ENCODE measurements around the gene PRKAR1A. TPM values are rescaled to one million over a fixed set of nuclear protein-coding genes. Genes with fewer than 3 reads are reported as not detected.
"Not testable (repeated sequence)": the region's sequence is repeated elsewhere in the genome, so short reads cannot be mapped to it uniquely, and the experiment has no call there.

PRKAR1A gene
- total RNA-seq, 2 donors from 2014 or later, result 154 to 171 TPM

- ATAC-seq (no peak), DNase-seq (ENCODE audit: low spot score in 2 of 2) (no peak)
- Mint-ChIP-seq H3K27ac (no peak overlapping the region), H3K9me3 (no peaks in the 10 kb centered on the region), H3K36me3 (no peaks in the 10 kb centered on the region)
Observed at GRCh38 chr17:68581863-68582645, 69.8 kb downstream of the PRKAR1A start.

GRCh38 chr17:68582867-68583266 lies 70.6 kb downstream of the PRKAR1A start:
- not testable (repeated sequence) for DNase-seq (ENCODE audit: low spot score in 2 of 2); H3K36me3 Mint-ChIP-seq; H3K9me3 Mint-ChIP-seq; ATAC-seq; H3K27ac Mint-ChIP-seq

GRCh38 chr17:68584581-68585303 lies 72.5 kb downstream of the PRKAR1A start:
- no peak for ATAC-seq
- no peaks in the 10 kb centered on the region for H3K9me3 Mint-ChIP-seq

GRCh38 chr17:68585643-68586042 lies 73.4 kb downstream of the PRKAR1A start:
- H3K36me3 Mint-ChIP-seq, result no peaks in the 10 kb centered on the region
- ATAC-seq (no peak), DNase-seq (ENCODE audit: low spot score in 2 of 2) (no peak)
- no peak overlapping the region for H3K27ac Mint-ChIP-seq
- no peaks in the 10 kb centered on the region for H3K9me3 Mint-ChIP-seq

More at GRCh38 chr17:68584581-68585303, 72.5 kb downstream of the PRKAR1A start:
- no peak for DNase-seq (ENCODE audit: low spot score in 2 of 2)
- H3K27ac Mint-ChIP-seq, result no peak overlapping the region
- H3K36me3 Mint-ChIP-seq, result no peaks in the 10 kb centered on the region

GRCh38 chr17:68587026-68587425 lies 74.8 kb downstream of the PRKAR1A start:
- ATAC-seq (no peak), DNase-seq (ENCODE audit: low spot score in 2 of 2) (no peak)
- Mint-ChIP-seq H3K36me3 (no peaks in the 10 kb centered on the region), H3K9me3 (no peaks in the 10 kb centered on the region), H3K27ac (no peak overlapping the region)

- ATAC-seq (no peak), DNase-seq (ENCODE audit: low spot score in 2 of 2) (no peak)
- Mint-ChIP-seq H3K36me3 (no peaks in the 10 kb centered on the region), H3K27ac (no peak overlapping the region), H3K9me3 (no peaks in the 10 kb centered on the region)
Observed at GRCh38 chr17:68587847-68588246, 75.6 kb downstream of the PRKAR1A start.

- Mint-ChIP-seq H3K27ac (no peak overlapping the region), H3K9me3 (no peaks in the 10 kb centered on the region), H3K36me3 (no peaks in the 10 kb centered on the region)
- ATAC-seq (no peak), DNase-seq (ENCODE audit: low spot score in 2 of 2) (no peak)
Observed at GRCh38 chr17:68588362-68588761, 76.1 kb downstream of the PRKAR1A start.

- H3K9me3 Mint-ChIP-seq, result no peaks in the 10 kb centered on the region
- DNase-seq (ENCODE audit: low spot score in 2 of 2), result no peak
- no peak for ATAC-seq
- no peaks in the 10 kb centered on the region for H3K36me3 Mint-ChIP-seq
- no peak overlapping the region for H3K27ac Mint-ChIP-seq
Observed at GRCh38 chr17:68589086-68589485, 76.9 kb downstream of the PRKAR1A start.

GRCh38 chr17:68591583-68591982 lies 79.4 kb downstream of the PRKAR1A start:
- Mint-ChIP-seq H3K36me3 (no peaks in the 10 kb centered on the region), H3K9me3 (no peaks in the 10 kb centered on the region)

GRCh38 chr17:68592009-68592408 lies 79.8 kb downstream of the PRKAR1A start:
- H3K27ac Mint-ChIP-seq, result no peak overlapping the region
- DNase-seq (ENCODE audit: low spot score in 2 of 2), result no peak
- H3K36me3 Mint-ChIP-seq, result no peaks in the 10 kb centered on the region
- H3K9me3 Mint-ChIP-seq, result no peaks in the 10 kb centered on the region
- ATAC-seq, result no peak

More at GRCh38 chr17:68591583-68591982, 79.4 kb downstream of the PRKAR1A start:
- ATAC-seq (no peak), DNase-seq (ENCODE audit: low spot score in 2 of 2) (peak in 1 of 2 donors; percentile 9)
- H3K27ac Mint-ChIP-seq, result no peak overlapping the region

GRCh38 chr17:68592682-68593641 lies 80.7 kb downstream of the PRKAR1A start:
- no peaks in the 10 kb centered on the region for H3K9me3 Mint-ChIP-seq
- DNase-seq (ENCODE audit: low spot score in 2 of 2) (no peak), ATAC-seq (no peak)
- H3K27ac Mint-ChIP-seq, result no peak overlapping the region
- no peaks in the 10 kb centered on the region for H3K36me3 Mint-ChIP-seq

- Mint-ChIP-seq H3K9me3 (no peaks in the 10 kb centered on the region), H3K36me3 (peaks cover 0 to 2% of the 10 kb centered on the region in 2 donors), H3K27ac (no peak overlapping the region)
- no peak for DNase-seq (ENCODE audit: low spot score in 2 of 2)
- ATAC-seq, result no peak
Observed at GRCh38 chr17:68594552-68594951, 82.3 kb downstream of the PRKAR1A start.

GRCh38 chr17:68595496-68595895 lies 83.3 kb downstream of the PRKAR1A start:
- ATAC-seq, result no peak
- Mint-ChIP-seq H3K9me3 (no peaks in the 10 kb centered on the region), H3K36me3 (peaks cover 0 to 4% of the 10 kb centered on the region in 2 donors), H3K27ac (no peak overlapping the region)
- no peak for DNase-seq (ENCODE audit: low spot score in 2 of 2)

- no peak overlapping the region for H3K27ac Mint-ChIP-seq
- peaks cover 0 to 4% of the 10 kb centered on the region in 2 donors for H3K36me3 Mint-ChIP-seq
- H3K9me3 Mint-ChIP-seq, result no peaks in the 10 kb centered on the region
- DNase-seq (ENCODE audit: low spot score in 2 of 2) (no peak), ATAC-seq (no peak)
Observed at GRCh38 chr17:68595986-68596385, 83.8 kb downstream of the PRKAR1A start.

- no peak for DNase-seq (ENCODE audit: low spot score in 2 of 2)
- H3K36me3 Mint-ChIP-seq, result peaks cover 0 to 4% of the 10 kb centered on the region in 2 donors
- no peak overlapping the region for H3K27ac Mint-ChIP-seq
- no peak for ATAC-seq
- no peaks in the 10 kb centered on the region for H3K9me3 Mint-ChIP-seq
Observed at GRCh38 chr17:68596411-68596945, 84.2 kb downstream of the PRKAR1A start.

- Mint-ChIP-seq H3K36me3 (peaks cover 0 to 13% of the 10 kb centered on the region in 2 donors), H3K27ac (no peak overlapping the region), H3K9me3 (no peaks in the 10 kb centered on the region)
- no peak for DNase-seq (ENCODE audit: low spot score in 2 of 2)
- no peak for ATAC-seq
Observed at GRCh38 chr17:68598074-68598473, 85.8 kb downstream of the PRKAR1A start.

Measured in activated naive CD4-positive, alpha-beta T cell treated with anti-CD3 and anti-CD28 coated beads, Interleukin-2, amount 50 U/mL, for 72 hours (primary cell).